HG03442 (cell line): ENCODE data around the gene RNF130.

Experiments used
- ATAC-seq: cut with Tn5 transposase; IDR thresholded peaks from one replicate; pipeline ENCODE4 v1.9.1; 2021; ENCODE audit warnings: mild to moderate bottlenecking, moderate library complexity; ENCODE audit not compliant: unreplicated experiment

Gene RNF130

GRCh38 chr5:180086816-180087399 is 15.3 kb upstream of the RNF130 start:
- no peak for ATAC-seq

- ATAC-seq: no peak
Observed at GRCh38 chr5:180085837-180086236, 14.3 kb upstream of the RNF130 start.

- no peak for ATAC-seq
Observed at GRCh38 chr5:180084638-180085561, 13.3 kb upstream of the RNF130 start.

GRCh38 chr5:180083529-180084060 is 12.0 kb upstream of the RNF130 start:
- ATAC-seq: no peak

- ATAC-seq: no peak
Observed at GRCh38 chr5:180082633-180083420, 11.3 kb upstream of the RNF130 start.

- ATAC-seq: no peak
Observed at GRCh38 chr5:180081481-180081880, 9.9 kb upstream of the RNF130 start.

GRCh38 chr5:180080486-180081280 is 9.1 kb upstream of the RNF130 start:
- no peak for ATAC-seq

- no peak for ATAC-seq
Observed at GRCh38 chr5:180079702-180080466, 8.3 kb upstream of the RNF130 start.

GRCh38 chr5:180078348-180078747 is 6.8 kb upstream of the RNF130 start:
- no peak for ATAC-seq

- ATAC-seq: no peak
Observed at GRCh38 chr5:180077594-180078284, 6.2 kb upstream of the RNF130 start.

- ATAC-seq: no peak
Observed at GRCh38 chr5:180075703-180076102, 4.1 kb upstream of the RNF130 start.

GRCh38 chr5:180074462-180074861 is 2.9 kb upstream of the RNF130 start:
- no peak for ATAC-seq

- ATAC-seq: no peak
Observed at GRCh38 chr5:180072556-180072955, 997 bp upstream of the RNF130 start.

GRCh38 chr5:180072256-180072548 is 643 bp upstream of the RNF130 start:
- no peak for ATAC-seq

- ATAC-seq: peak; percentile 20
Observed at GRCh38 chr5:180070756-180071530, 616 bp downstream of the RNF130 start.

- ATAC-seq: no peak
Observed at GRCh38 chr5:180069589-180070247, 1.8 kb downstream of the RNF130 start.

- ATAC-seq: no peak
Observed at GRCh38 chr5:180068519-180069090, 3.0 kb downstream of the RNF130 start.

GRCh38 chr5:180067986-180068385 is 3.6 kb downstream of the RNF130 start:
- ATAC-seq: no peak
